HG03103 (cell line): Measurements from ENCODE around the gene CHKA.

Experiments
- ATAC-seq: cut with Tn5 transposase; IDR thresholded peaks from one replicate; pipeline ENCODE4 v1.9.1; 2021; ENCODE audit warnings: low read depth; ENCODE audit not compliant: unreplicated experiment

The CHKA gene

DNA sequence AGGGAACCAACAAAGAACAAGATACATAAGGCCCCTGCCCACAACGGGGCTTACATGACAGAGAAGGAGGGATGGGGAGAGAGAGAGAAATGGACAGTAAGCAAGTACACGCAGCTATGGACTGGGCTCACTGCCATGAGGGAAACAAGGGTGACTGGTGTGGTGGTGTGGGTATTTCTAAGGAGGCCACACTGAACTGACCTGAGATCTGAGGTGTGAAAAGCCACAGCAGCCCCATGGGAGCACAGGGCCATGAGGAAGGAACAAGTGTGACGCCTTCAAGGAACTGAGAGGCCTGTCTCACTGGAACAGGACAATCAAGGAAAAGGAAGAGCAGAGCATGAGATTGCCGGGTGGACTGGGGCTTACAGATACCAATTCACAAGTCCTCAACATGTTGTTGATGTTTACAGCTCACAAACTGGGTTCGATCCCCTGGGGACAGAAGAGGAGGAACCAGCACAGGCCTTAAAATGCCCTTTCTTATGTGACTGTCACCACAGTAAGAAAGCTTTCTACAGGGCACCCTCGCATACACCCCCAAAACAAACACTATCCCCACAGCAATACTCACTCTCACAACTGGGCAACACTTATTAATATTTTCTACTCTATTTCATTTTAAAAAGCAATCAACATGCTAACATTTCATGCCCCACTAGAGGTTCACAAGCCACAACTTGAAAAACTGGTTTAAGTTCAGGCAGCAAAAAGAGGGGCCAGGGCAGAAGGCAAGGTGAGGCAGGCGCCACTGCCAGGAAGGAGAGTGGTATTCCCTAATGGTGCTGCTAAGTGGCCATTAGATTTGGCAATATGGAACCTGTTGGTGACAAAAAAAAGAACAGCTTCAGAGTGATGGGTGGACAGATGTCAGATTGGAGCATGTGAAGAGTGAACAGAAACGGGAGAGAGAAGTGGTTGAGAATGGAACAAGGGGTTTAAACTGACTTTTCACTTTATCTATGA is 43.3 kb downstream of the CHKA start:
- no peak for ATAC-seq

DNA sequence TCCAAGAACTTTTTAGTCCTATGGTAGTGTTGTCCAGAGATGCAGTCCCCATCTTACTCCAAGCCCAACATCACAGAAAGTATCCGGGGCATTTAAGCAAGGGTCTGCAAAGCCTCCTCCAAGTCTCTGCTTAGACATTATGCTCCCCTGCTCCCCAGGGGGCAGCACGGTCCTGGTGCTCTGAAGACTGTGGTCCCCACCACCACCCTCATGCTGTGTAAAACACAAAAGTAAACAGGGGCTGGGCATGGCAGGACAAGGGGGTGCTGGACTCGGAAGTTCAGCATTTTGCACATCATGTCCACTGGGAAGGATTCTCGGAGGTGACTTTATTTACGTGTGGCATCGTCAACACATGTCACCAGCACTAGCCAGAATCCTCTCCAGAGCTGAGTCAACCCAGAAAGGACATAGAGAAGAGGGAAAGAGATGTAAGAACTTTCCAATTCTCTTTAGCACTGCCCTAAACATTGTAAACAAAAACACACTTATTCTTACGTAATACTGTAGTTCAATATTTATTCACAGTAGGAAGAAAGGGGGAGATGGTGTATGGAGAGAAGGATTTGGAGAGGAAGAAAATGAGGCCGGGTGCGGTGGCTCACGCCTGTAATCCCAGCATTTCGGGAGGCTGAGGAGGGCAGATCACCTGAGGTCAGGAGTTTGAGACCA is 44.7 kb downstream of the CHKA start:
- no peak for ATAC-seq

DNA sequence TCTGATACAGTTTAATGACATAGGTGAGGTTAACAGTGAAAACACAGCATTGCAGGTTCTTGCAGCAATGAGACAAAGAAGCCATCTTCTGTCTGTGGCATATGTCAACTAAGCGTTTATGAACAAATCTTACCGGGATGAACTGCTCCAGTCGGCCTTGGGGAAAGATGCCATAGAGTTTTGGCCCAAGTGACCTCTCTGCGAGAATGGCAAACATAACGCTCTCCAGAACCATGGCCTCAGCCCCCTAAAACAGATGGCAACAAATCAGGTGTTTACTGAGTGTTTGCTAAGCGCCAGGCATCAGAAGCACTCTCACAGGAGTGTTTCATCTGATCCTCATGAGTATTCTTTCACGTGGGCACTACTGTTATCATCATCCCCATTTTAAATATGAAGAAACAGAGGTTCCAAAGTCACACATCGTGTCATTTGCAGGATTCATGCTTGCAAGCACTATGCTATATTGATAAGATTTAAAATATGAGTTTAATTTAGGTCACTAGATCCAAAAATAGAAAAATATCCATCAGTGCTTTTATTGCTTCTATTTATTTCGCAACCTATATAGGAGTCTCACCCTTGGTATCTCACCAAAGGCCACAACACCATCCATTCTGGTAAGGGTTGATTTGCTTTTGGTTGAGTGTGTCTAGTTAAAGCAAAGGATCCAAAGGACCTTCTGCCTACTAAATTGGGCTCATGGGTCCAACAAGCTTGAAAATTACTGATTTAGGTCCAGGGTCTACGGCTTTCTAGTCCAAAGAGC is 46.4 kb downstream of the CHKA start:
- ATAC-seq: no peak

DNA sequence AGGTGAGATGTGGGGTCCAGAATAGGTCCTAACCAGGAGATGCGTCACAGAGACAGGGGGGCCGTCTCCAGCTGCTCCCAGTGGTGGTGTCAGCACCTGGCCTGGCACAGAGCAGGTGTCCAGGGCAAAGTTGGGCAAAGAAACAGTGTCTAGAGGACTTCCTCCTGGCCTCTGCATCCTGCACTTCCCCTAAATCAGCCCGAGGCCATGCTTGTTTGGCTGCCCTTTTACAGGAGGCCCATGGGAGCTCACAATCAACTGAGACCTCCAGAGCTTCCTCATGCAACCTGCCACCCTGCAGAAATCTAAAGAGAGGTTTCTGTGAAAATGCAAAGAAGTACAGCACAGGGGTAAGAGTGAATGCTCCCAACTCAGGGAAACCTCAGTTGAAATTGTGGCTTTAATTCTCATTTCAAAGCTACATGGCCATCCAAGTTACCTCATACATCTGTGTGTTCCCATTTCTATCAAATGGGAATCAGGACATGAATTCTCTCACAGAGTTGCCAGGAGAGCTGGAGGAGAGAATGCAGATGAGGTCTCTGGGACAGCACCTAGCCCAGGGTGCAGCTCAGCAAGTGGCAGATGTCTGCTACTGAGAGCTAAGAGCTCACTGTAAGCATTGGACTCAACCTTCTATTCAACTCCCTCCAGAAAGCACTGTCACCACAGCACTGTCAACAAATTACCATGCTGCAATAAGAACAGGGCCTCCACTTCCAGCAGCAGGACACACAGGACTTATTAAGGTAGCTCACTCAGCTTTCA is 49.7 kb downstream of the CHKA start:
- ATAC-seq: no peak

DNA sequence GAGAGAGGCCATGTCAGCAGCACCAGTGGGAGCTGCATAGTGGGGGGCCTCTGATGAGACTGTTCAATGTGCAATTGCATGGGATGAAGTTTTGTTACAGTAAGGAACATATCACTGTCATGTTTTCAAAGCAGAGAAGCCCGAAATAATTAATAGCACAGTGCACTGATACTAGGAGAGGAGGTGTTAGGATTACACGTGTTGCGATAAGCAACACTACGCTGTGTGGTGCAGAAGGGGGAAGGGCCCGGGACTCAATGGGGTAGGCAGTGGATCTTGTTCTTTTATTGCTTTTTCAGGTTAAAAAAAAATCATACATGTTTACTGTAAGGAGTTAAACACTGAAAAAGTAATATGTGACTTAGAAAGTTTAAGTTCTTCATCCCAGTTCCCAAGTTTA is 53.2 kb downstream of the CHKA start:
- no peak for ATAC-seq

DNA sequence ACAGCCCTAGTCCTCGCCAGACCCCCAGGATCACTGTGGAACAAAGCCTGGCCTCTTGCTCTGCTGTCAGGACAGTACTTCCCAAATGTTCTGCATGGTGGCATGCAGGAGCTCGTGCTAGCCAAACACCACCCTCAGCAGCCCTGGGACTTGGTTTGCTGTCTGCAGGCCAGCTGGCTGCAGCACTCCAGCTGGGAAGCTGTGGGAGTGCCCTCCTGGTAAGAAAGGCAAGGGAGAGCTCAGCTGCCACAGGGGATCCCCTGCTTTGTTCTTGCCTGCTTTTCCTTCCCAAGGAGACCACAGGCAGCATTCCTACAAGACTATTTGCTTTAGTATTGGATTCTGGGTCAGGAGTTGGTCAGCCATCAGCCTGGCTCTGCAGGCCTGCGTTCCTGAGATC is 54.4 kb downstream of the CHKA start:
- ATAC-seq: no peak

DNA sequence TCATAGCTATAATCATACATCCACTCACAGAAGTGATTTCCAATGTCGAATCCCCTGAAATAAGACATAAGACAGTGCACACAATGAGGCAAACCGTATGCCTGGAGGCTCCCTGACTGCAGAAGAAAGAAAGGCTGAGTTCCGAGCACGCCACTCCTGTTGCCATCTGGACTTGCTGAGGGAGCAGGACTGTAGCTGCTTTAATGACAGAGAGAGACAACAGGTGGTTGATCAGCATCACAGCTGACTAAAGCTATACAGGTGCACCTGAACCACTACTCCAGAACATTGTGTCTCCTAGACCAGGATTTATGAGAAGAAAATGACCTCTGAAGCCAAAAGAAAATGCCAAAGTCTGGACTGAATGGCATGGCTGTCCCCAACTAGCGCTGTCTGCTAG is 55.3 kb downstream of the CHKA start:
- no peak for ATAC-seq

DNA sequence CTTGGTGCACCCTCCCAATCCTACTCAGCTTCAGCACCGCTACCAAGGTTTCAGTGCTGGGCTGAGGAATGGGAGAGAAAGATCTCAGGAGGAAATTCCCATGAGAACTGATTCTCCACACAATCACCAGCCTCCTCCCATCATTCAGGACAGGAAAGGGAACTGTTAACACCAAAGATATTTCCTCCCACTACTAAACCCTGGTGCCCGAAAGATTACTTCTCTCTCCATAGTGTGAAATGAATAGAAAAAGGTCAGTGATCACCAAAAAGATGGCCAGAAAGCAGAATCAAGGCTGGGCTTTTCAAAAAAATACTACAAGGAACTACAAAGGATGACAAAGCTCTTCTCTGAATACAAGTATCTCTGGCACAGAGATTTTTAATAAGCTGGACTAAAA is 56.3 kb downstream of the CHKA start:
- ATAC-seq: no peak

DNA sequence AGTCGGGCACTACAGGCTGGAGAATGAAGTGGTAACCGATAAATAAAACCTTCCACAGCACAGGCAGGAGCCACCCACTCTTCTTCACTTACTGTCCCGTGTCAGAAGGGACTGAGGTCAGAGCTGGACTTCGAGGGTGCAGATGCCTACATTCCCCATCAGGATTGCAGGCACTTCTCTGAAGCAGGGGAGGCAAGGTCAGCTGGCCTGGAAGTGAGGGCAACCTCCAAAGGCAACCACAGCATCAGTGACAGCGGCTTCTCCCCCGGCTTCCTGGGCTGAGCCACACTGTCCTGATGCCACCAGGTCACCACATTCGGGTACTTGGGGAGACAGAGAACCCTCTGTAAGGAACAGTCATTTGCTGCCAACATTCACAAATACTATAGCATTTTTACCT is 59.7 kb downstream of the CHKA start:
- ATAC-seq: no peak

DNA sequence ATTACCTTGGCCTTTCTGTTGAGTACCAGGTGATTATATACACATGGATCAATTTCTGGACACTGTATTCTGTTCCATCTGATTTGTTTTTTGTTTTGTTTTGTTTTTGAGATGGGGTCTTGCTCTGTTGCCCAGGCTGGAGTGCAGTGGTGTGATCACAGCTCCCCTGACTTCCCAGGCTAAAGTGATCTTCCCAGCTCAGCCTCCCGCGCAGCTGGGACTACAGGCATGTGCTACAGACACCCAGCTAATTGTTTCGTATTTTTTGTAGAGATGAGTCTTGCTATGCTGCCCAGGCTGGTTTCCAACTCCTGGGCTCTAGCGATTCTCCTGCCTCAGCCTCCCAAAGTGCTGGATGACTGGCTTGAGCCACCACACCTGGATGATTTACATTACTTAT is 63.4 kb downstream of the CHKA start:
- ATAC-seq: no peak

DNA sequence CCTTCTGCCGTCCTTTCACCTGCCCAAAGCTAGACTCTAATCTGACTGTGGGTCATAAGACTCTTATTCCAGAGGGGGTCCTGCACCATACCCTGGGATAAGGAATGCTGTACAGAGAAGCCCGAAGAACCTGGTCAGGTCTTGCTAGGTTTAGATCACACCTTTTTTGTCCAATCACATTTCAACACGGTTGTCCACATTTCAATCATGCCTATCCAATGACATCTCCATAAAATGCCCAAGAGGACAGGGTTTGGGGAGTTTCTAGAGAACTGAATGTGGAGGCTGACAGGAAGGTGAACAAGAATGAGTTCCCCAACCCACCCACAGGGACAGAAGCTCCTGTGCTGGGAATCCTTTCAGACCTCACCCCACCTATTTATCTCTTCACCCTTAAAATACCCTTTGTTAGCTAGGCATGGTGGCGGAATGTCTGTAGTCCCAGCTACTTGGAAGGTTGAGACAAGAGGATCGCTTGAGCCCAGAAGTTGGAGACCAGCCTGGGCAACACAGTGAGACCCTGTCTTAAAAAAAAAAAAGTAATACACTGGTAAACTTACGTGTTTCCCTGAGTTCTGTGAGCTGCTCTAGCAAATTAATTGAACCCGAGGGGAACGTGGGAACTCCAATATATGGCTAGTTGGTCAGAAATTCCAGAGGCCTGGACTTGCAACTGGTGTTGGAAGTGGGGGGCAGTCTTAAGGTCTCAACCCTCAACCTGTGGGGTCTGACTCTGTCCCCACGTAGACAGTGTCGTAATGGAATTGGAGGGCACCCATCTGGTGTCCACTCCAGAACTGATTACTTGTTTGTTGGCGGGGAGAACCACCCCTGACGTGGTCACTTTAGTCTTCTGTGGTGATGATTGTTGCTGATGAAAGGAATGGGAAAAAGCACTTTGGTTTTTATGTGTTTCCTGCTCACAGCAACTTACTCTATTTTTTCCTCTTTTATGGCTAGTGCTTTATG is 64.6 kb downstream of the CHKA start:
- no peak for ATAC-seq

DNA sequence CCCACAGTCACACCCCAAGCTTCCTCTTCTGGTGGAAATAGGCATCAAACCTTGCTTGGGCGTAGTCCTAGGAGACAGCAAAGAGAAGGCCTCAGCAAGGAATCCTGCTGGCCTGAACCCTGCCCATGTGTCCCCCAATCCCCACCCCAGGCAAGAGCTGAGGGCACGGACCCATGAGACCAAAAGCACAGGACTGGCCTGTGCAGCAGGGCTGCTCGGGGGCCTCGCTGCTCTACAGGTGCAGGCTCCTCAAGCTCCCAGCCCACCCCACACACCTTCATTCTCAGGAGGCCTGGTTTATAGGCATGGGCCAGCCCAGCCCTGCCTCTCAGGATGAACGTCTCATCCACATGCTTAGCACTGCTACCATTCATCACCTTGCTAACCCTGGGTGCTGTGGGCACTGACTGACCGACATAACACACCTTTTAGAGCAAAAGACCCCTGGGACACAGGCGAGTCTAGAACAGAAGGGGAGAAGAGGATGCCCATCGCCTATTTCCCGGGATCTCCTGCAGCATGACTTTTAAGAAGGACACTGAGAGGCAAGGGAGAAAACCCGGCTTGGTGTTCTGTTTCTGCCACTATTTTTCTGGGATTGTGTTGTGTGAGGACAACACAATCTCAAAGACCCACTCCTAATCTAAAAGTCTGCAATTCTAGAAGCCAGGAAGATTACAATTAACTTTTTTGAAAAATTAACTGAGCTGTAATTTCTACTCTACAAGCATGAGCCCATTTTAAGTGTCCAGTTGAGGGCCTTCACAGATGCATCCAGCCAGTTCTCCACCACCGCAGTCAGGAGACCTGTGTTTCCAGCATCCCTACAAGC is 67.0 kb downstream of the CHKA start:
- no peak for ATAC-seq

DNA sequence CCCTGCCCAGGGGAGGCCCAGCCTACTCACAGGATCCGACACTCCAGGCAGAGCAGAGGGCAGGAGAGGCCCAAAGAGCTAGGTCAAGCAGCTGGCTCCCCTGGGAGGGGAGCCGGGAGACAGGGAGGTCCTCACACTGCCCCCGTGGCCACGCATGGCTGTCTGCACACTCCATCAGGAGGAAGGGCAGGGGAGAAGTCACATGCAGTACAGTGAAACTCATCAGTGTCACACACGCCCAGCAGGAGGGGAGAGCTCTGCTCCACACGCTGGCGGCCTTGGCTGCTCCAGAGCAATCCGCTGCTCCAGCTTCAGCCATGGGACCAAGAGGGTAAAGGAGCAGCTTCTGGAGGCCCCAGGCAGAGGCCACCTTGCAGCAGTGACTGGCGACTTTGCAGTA is 68.1 kb downstream of the CHKA start:
- no peak for ATAC-seq

DNA sequence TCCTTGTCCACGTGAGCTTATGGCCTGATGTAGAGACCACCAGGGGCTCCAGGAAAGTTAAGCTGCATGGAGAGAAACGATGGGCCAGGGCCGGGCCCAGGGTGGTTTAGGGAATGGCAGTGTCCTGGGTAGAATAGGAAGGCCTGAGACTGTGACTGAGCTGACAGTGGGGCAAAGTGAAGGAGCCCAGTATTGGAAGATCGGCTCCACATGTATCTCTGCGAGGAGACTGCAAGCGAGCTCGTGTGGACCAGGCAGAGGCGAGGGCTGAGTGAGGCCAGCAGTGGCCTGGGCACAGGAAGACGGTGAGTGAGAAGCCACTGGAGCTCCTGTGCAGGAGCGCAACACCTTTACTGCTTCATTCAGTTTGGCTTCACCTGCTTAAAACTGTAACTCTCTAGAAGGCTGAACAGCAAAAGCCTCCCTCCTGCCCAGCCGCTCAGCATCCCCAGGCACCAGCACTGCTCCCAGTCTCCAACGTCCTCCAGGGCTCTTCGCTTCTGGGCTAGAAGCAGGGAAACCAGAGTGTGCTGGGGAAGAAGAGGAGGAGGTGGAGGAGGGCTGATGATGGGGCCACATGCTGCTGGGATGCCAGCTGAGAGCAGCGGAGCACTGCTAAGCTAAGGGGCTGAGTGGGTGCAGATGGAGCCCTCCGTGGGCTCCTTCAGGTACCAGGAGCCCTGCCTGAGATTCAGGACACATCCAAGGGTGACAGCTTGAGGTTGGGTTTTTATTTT is 68.9 kb downstream of the CHKA start:
- no peak for ATAC-seq

DNA sequence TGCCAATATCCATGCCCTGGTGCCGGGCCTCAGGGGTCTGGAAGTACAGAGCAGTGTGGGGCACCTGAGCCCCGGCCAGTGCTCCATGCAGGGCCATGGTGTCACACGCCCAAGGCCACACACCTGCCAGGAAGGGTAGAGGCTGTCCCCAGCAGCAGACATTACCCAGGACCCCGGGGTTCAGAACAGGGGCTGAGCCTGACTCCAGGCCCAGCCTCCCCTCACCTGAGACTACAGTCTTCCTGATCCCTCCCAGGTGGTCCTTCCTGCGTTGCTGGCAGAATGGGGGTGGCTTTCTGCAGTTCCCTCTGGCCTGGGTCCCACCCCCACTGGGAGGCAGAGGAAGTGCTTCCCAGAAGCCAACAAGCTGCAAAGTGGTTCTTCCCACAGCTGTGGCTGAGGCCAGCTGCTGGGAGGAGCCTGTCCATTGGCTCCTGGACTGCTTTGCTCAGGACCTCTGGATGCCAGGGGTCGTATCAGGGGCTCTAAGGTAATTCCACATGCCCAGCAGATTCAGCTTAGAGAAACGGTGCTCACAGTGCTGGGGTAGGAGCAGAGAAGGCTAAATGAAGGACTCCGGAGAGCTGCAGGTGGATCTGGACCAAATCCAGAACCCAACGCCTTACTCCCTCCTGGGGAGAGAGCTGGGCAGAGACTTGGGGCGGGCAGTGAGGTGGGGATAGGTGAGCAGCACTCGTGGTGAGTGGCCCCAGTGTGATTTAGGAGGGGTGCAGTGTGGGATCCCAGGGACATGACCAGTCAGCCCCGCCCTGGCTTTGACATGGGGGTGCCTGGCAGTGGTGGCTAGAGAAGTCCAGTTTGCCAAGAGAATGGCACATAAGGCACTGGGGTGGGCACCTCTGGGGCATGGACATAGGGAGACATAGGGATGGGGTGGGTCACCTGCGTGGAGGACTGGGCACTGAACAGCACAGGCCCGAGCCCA is 69.7 kb downstream of the CHKA start:
- ATAC-seq: no peak

DNA sequence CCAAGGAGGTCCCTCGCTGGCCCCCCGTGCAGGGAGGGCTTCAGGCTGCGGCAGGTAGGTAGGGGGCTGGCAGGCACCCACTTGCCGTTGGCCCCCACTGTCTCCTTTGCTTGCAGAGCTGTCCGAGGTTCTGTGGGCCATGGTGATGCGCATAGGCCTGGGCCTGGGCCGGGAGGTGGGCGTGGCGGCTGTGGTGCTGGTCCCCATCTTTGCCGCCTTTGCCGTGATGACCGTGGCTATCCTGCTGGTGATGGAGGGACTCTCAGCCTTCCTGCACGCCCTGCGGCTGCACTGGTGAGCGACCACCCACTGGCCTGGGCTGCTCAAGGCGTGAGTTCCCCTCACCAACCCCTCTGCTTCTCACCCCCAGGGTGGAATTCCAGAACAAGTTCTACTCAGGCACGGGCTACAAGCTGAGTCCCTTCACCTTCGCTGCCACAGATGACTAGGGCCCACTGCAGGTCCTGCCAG is 70.8 kb downstream of the CHKA start:
- no peak for ATAC-seq
